ENCODE results near the gene ZMYND11.
"Not testable (repeated sequence)": the region's sequence is repeated elsewhere in the genome, so short reads cannot be mapped to it uniquely, and the experiment has no call there.

Gene ZMYND11

DNA sequence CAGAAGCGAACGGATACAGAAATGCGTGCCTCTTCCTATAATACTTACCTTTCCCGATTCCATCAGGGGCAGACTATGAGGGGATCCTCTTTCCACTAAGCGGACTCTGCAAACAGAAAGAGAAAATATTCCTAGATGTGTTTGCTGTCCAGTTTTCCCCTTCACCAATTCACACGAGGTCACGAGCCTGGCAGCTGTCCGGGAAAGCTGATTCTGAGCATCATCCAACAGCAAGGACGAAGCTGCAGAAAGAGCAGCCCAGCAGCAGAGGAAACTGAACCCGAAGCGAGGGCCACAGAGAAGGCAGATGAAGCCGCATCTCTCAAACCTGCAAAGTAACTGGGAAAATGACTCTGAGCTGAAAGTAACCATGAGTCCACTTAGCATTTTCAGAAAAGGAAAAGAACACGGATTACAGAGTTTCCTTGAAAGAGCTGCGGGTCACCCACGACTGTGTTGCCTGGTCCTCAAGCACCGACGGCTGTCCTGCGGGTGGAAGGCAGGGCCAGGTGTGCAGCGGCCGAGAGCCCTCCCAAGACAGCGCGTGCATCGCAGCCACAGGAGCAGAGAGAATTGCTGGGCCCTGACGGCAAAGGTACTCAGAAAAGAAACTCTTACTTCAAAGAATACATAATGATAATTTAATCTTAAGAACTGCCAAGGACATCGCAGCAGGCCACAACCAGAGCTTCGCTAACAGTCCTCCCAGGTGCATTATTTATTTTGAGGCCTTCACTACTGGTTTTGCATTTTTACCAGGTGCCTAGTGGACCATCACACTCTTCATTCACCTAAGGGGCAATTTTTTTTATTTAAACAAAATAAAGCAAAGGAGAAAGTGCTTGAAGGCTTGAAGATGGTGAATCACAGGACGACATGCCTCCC is 153.3 kb downstream of the ZMYND11 start:
- no peak for DNase-seq

DNA sequence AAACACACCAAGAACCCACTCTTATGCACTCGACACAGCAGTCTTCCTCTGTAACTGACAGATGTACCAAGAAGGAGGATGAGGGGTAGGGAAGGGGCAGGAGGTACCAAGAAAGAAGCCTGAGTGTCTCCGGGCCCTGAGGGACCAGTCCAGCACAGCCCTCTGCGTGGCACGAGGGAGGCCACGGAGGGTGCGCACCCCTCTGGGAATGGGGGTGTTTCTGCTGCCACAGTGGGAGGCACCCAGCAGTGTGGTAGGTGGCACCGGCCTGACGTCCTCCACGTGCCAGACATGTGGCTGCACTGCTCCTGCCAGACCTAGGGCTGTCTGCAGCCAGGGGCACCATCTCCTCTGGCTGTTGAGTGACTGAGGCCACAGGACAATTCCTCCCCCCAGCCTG is 154.3 kb downstream of the ZMYND11 start:
- no peak for DNase-seq

DNA sequence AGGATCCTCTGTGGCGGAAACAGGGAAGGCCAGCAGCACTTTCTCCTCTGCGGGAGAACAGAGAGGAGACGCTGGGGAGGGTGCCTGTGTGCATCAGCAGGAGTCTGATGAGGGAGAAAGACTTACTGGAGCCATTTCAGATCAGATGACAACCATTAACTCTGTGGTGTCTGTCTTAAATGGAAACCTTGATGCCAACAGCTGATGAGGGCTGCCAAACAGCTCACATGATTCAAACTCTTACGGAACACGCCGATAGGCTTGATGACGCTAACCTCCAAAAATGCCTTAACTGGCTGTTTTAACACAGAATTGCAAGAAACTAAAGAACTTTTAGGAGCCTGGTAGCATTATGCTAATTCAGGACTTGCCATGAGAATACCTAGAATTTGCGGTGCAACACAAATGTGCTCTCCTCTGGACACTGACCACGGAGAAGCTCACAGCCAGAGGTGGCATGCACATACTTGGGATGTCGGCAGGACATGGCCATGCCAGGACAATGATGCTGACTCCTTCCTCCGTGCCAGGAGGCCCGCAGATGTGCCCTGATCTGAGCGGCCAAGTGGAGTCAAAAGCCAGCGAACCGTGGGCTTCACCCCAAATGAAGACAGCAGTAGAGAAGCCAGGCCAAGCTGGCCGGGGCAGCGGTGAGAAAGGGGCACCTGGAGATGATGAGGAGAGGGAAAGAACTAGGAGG is 154.9 kb downstream of the ZMYND11 start:
- DNase-seq: no peak

DNA sequence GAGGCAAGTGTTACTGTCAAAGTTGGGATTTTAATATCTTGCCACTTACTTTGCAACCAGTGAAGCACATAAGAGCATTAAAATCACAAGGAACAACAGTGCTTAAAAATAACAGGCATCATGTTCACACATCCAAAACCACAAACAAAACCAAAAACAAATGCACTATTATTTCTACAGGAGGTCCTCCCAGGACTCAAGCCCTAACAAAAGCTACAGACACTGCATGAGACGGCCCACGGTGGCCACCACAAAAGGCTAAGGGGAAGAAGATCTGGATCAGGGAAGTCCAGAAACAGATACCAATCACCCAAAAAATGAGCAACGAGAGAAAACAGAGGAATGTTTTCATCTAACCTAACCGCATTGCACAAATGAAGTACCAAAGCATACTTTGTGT is 158.4 kb downstream of the ZMYND11 start:
- DNase-seq: no peak

DNA sequence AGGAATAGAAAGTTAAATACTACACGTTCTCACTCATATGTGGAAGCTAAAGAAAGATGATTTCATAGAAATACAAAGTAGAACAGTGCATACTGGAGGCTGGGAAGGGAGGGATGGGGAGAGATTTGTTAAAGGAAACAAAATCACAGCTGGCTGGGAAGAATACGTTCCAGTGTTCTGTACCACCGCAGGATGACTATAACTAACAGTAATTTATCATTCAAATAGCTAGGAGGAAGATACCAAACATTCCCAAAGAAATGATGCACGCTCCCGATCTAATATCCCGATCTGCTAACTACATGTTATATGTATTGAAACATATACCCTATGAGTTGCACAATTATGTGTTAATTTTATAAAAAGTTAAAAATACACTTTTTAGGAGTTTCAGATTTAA is 162.3 kb downstream of the ZMYND11 start:
- no peak for DNase-seq

DNA sequence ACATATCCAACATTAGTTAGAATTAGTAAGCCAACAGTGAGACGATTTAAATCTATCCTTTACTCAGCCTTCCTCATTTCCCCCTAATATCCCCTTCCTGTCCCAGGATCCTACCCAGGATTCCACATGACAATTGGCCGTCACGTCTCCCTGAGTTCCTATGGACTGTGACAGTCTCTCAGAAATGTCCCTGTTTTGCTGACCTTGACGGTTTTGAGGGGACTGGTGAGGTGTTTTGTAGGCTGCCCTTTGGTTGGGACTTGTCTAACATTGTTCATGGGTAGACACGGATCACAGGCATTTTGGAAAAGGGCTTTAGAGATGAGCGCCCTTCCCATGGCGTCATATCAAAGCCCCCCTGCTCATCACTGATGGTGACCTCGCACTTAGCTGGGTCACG is 162.8 kb downstream of the ZMYND11 start:
- DNase-seq: no peak

DNA sequence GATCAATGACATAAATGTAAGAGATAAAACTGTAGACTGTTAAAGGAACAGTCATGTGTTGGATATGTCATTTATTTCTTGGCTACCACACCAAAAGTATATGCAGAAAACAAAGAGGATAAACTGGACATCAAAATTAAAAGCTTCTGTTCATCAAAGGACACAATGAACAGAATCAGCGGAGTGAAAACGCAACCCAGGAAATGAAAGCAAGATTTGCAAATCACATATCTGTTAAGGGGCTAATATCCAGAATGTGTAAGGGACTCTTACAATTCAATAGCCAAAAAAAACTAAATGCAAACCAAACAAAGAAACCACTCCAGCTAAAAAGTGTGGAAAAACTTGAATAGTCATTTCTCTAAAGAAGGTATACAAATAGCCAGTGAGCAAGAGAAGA is 164.3 kb downstream of the ZMYND11 start:
- no peak for DNase-seq

DNA sequence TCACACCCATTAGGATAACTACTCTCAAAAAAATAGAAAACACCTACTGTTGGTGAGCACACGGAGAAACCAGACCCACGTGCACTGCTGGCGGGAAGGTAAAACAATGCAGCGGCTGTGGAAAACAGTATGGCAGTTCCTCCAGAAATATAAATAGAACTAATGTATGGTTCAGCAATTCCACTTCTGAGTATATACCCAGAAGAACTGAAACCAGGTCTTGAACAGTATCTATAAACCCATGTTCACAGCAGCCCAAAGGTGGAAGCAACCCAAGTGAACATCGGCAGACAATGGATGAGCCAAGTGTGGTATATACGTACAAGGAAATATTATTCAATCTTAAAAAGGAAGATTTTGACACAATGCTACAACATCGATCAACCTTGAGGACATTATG is 164.7 kb downstream of the ZMYND11 start:
- no peak for DNase-seq

DNA sequence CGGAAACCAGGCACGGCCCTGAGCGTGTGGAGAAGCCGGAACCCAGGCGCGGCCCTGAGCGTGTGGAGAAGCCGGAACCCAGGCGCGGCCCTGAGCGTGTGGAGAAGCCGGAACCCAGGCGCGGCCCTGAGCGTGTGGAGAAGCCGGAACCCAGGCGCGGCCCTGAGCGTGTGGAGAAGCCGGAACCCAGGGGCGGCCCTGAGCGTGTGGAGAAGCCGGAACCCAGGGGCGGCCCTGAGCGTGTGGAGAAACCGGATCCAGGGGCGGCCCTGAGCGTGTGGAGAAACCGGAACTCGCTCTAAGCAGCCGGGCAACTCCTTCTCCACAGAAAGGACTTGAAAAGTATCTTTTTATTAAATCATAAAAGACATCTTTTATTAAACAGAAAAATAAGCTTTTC is 165.3 kb downstream of the ZMYND11 start:
- not testable (repeated sequence) for DNase-seq

DNA sequence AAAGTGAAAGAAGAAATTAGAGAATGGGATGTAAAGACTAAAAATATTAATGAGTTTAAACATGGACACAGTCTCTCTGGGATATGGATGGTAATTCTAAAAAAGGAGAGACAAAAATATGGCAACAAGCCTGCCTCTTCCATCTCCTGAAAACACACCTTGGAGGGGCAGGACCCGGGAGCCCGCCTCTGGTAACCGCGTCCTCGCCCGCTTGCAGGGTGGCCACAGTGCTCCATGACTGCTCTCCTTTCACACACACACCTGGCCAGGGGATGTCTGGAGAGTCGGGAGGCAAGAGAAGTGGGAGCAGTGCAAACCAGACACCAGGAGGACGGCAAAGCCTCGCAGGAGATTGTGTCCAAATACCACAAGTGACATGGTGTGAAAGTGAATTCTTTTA is 166.3 kb downstream of the ZMYND11 start:
- no peak for DNase-seq

Data from activated CD8-positive, alpha-beta memory T cell treated with anti-CD3 and anti-CD28 coated beads for 24 hours (primary cell).